GM19328 (cell line): ENCODE results near the gene WIPF2.
A peak's percentile ranks its signal among the peaks of the same experiment; 100 is the strongest.

Experiments
- ATAC-seq: cut with Tn5 transposase; IDR thresholded peaks from one replicate; pipeline ENCODE4 v1.9.1; 2021; ENCODE audit warnings: mild to moderate bottlenecking, moderate library complexity; ENCODE audit not compliant: unreplicated experiment

The WIPF2 gene

DNA sequence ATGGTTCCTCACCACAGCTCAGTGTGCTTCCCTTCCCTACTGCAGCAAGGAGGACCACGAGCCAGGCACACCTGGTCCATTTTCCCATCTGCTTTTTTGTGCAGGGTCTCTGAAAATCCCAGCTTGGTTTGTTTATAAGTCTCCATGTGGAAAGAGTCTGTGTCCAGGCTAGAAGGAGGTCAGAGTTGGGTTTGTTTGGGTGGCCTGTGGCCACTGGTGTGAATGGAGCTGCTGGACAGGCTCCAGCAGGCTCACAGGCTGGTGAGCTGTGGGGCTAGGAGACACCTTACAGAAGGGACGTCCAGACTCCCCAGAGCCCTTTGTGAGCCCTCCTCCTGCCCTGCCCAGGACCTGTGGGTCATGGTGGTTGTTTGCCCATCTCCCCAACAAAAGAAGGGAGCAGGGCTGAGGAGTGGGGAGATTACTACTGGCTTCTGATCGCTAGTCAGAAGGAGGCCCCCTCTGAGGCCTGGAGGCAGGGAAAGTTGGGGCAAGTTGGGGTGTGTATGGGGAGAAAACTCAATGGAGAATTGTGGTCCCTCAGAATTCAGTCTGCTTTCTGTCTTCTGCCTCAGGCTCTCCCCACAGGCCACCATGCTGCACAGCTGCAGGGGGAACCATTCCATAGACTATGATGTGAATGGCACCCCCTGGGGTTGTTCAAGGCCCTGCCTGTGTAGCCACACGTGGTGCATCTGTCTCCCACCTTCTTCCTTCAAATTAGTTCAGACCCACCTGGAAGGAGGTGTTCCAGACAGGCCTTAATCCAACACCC lies 94.0 kb downstream of the WIPF2 start:
- no peak for ATAC-seq

DNA sequence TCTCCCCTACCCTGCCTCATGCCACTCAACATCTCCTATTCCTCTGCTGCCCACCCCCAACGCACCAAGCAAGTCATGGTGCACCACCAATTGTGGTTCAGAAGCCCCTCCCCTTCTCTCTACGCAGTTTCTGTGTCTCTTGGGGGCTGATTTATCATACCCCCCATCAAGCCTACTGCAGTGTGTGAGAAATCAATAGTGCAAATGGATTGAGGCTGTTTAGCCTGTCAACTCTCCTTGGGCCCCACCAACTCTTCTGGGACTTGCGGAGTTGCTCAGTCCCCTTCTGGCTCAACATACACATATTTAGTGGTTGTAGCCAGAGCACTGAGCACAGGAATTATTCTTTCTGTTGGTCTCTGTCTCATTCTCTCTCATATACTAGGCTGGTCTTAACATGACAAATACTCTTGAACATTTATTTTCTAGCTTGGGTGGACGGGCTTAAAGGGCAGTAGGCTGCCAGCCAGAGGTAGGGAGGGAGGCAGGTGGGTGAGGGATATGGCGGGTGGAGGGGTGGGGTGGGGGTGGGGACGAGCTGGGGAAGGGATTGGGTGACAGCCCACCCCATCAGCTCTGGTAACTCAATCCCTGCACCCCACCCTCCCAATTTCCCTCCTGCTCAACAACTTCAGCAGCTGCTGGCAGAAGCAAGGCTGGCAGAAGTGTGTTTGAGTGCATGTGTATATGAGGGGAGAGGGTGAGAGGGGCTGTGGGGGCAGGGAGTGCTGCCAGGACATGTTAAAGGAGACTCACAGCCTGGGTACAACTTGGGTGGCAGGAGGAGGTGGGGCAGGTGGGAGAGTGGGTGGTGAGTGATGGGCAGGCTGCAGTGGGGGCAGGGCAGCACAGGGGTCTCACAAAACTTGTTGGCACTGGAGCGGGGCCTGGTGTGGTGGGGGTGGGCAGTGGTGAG lies 94.8 kb downstream of the WIPF2 start:
- ATAC-seq, result no peak

GRCh38 chr17:40314584-40314956 lies 95.5 kb downstream of the WIPF2 start:
- ATAC-seq, result no peak

GRCh38 chr17:40315206-40315605 lies 96.1 kb downstream of the WIPF2 start:
- no peak for ATAC-seq

DNA sequence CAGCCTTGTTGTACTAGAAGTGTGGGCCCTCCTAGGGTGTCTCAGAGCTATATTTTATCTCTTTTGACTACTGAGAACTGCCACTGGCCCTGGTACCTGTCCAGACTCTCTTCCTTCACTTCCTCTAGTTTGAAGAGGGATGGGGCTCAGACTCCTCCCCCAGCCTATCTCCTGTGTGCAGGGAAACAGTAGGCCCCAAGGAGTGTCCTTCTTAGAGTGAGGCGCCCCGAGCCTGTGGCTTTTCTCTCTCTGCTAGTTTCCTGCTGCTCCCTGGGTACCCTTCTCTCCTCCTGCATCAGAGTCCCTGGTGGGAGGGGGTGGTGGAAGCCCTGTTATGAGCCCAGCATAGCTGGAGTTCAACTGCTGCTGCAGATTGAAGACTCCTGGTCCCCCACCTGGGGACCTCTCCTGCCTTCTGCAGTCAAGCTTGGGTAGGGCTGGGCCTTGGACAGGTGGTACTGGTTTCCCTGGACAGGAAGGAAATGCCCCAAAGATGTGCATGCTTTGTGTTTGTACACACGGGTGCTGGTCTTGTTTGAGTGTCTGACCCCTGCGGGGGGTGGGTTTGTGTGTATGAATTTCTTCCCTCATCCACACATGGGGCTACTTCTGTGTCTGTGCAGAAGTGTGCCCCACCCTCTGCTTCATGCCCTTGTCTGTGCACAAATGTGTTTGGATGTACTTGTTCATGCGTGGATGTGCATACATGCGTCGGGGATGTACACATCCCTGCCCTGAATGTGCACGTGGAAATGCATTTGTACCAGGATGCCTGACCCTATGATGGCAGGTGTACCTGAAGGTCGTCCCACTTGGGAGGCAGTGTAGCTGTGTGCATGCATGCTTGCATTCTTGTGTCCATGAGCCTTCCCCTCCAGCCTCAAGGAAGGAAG lies 96.8 kb downstream of the WIPF2 start:
- ATAC-seq, result no peak

GRCh38 chr17:40316571-40317344 lies 97.7 kb downstream of the WIPF2 start:
- no peak for ATAC-seq

GRCh38 chr17:40317345-40317873 lies 98.3 kb downstream of the WIPF2 start:
- no peak for ATAC-seq

GRCh38 chr17:40317880-40318829 lies 99.1 kb downstream of the WIPF2 start:
- ATAC-seq, result peak; percentile 70

DNA sequence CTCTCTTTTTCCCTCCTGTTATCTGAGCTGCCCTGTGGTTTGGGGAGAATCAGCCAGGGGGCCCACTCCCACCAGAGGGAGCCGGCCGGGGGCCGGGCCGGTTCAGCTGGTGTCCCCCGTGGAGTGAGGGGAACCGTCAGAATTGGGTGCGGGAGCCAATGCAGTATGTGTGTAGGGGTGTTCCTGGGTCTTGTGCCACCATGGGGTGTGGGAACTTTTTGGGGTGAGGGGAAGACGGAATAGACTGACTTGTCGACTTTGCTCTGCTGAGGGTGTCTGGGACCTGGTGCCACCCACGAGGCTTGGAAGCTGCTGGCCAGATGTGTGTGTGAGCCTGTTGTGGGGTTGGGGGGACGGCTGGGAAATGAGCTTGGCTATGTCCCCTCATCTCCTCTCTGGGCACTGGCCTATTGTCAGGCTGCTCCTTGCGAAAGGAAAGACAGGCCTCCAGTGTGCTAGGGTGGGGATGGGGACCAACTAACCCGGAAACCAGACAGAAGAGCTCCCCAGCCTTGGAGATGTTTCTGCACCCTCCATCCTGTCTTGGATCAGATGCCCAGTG lies 99.8 kb downstream of the WIPF2 start:
- ATAC-seq, result no peak

GRCh38 chr17:40319651-40320540 lies 100.8 kb downstream of the WIPF2 start:
- ATAC-seq, result no peak

- no peak for ATAC-seq
These were observed 101.8 kb downstream of the WIPF2 start for GRCh38 chr17:40320756-40321523.

- no peak for ATAC-seq
These were observed 102.4 kb downstream of the WIPF2 start for GRCh38 chr17:40321524-40321929.

GRCh38 chr17:40321961-40322357 lies 102.9 kb downstream of the WIPF2 start:
- no peak for ATAC-seq

DNA sequence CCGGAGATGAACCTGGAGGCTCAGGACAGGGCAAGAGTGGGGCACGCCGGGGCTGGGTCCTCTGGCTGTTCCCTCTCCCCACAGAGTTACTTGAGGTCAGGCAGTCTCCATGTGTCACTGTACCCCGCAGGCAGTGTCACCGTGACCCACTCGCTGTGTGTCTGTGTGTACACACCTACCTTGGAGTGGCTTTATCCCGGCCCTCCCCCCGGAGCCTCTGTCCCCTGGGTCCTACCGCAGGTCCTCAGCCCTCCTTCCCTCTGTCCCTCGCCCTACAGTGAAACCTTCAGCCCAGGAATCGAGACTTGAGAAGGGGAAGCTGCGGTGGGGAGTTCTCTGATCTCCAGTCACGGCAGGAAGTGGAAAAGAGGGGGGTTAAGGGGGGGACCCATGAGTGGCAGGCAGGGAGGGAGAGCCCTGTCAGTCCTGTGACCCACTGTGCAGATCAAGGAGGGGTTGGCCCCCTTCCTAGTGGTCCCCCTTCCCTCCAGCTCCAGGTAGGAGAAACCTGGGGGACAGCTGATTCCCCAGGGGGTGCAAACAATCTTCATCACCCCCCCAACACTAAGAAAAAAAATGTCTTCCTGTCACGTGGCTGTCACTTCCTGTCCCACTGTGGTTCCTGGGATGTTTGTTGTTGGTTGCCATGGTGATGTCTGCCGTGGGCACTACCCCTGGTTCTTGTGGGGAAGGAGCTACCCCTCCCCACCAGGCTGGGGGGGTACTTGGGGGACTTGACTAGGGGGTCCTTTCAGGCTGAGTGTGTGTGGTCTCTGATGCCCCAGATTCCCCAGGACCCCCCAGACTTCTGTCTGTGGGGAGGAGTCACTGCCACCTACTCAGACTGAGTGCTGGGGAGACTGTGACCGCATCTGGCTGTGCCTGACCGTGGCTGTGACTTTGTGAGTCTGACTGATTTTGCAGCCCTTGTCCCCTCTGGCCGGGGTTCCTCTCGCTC lies 103.5 kb downstream of the WIPF2 start:
- peak; percentile 37 for ATAC-seq
